Stimulated activated CD8-positive, alpha-beta memory T cell treated with anti-CD3 and anti-CD28 coated beads, Interleukin-12 subunit alpha, Interleukin-12 subunit beta, amount 100 ng/mL, for 4 hours (primary cell): Measurements from ENCODE around the gene MAML2.
A peak's percentile ranks its signal among the peaks of the same experiment; 100 is the strongest.

Experiments used
- DNase-seq: peaks from one replicate; pipeline ENCODE4 v3.0.0-alpha.2; 2020; ENCODE audit warnings: low read depth

MAML2 gene

DNA sequence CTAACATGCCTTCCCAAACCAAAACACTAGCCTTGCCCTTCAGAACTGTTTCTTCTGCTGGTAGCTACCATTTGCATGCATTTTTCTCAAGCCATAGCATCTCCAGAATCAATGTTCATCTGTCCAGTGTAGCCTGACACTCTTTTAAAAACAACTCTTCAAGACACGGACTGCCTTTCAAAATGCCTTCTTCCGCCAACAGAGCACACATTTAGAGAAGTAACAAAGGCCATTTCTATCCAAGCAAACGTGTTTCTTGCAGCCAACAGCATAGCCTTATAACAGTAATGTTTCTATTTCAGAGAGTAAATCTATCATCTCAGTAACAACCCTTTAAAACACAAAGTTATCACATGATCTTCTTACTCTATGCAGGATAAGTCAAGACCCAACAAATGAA, 275.8 kb downstream of the MAML2 start:
- no peak for DNase-seq

DNA sequence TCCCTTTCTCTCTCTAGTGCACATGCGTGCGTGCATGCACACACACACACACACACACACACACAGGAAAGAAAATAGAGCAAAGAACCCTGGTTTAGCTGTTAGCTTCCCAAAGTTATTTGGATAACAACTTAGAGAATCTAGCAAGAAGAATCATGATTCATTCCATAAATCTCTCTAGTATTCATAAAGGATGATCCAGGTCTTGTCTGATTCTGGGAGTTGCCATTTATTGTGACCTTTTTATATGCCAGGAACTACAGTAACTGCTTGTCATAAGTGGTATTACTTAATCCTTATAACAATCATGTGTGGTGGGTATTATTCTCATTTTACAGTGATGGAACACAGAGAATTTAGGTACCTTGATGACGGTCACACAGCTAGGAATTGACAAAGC, 277.6 kb downstream of the MAML2 start:
- no peak for DNase-seq

GRCh38 chr11:96063886-96064285, 279.1 kb downstream of the MAML2 start:
- DNase-seq, result no peak

DNA sequence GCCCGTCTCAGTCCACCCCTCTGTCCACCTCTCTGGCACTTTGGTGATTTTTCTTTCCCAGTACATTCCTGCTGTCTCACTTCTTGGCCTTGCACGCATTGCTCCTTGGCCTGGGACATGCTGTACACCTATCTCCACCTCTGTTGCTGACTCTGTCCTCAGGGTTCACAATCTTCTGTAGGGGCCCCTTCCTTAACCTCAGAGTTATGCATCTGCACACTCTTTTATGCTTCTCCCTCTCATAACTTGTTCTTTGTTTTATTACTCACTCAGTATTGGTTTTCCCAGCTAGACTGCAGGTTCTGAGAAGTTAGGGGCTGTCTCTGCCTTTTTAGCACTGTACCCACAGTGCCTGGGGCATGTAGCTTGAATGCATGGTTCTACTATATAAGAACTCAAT, 279.9 kb downstream of the MAML2 start:
- no peak for DNase-seq

DNA sequence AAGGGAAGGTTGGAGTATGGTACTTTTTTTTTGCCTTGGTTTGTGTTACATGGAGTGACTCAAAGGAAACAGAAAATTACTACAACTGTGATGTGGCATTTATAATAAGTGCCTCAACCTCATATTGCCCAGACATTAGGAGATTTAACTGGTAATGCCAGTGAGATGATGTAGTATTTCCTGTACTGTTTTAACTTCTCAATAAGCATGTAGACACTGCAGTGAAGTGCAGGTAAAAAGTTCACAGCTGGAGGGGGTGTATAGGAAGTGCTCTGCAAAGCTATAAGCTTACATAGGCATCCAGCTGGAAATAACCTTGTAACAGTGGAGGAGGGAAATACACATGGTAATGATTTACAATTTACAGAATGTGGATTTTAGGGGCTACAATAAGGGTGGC, 280.9 kb downstream of the MAML2 start:
- DNase-seq, result no peak

DNA sequence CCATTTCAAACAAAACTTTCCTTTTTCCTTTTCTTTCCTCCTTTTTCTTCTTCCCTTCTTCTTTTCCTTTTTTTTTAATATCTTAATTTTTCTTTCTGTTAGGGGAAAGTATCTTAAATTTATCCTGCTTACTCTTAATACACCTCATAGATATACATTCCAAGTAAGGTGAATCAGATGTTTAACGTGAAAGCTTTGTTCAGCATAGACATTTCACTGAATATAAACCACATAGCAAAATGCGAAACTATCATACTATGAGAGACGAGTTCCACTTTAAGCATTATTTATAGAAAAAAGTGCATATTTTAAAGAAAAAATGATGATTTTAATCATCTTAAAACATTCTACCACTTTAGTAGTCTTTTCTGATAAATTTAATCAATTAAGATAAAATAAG, 281.3 kb downstream of the MAML2 start:
- DNase-seq, result no peak

DNA sequence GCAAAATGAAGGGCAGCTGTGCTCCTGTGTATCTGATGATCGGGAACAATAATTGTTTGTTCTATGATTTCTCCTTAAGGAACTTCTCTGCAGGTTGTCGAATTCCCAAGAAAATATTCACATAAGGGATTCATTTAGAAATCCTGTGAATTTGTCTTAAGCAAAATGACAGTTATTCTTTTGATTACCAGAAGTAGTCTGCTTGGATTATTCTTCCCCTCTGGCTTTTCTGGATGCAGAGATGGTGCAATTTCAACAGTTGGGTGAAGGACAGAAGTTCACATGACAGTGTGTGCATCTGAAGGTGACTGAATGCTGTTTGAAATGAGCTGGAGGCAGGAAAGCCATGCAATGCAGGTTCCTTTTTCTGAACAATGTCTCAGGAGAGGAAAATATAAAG, 281.9 kb downstream of the MAML2 start:
- DNase-seq, result no peak

DNA sequence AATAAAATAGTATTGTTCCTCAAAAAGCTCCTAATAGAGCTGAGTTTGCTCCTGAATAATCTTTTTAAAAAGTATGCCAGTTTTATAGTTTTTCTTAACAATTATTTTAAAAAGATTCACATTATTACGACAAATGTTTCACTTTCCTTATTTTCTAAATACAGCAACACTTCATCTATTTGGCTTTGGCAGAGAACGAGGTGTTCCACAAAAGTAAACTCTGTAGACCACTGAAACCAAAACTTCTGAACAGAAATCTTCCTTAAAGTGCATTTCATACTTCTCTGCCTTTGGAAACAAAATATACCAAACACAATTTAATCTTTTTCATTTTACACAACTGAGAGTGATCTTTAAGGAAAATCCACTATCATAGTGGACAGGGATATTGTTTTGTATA, 285.5 kb downstream of the MAML2 start:
- no peak for DNase-seq

GRCh38 chr11:96056576-96056975, 286.4 kb downstream of the MAML2 start:
- DNase-seq, result no peak

DNA sequence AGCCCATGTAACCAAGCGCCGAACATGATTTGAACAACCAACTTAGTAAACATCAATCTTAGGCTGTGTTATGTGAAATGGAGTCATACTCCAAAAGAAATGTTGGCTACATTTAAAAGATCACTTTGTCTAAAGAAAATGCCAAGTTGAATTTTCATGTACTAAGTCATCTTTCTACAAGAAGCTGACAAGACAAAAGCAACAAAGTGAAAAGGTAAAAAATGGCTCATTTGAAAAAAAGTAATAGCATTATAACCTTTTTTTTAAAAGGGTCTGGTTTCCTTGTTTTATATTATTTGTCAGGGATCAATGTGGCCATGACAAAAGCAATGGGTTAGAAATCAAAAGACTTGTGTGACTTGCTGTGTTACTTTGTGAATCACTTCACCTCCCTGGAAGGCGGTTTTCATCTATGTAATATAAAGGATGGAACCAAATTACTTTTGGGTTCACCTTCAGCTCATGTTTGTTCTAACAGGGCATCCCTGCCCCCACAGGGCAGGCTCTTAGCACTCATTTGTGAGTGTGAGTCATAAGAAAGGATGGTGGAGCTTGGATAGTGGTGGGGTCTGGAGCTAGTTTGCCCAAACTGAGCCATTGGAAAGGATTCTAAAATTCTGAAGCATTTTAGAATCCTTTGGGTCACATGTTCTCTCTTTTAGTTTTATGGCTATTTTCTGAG, 287.1 kb downstream of the MAML2 start:
- peak; percentile 19 for DNase-seq

- DNase-seq, result no peak
These were observed 287.9 kb downstream of the MAML2 start for GRCh38 chr11:96054870-96055705.

DNA sequence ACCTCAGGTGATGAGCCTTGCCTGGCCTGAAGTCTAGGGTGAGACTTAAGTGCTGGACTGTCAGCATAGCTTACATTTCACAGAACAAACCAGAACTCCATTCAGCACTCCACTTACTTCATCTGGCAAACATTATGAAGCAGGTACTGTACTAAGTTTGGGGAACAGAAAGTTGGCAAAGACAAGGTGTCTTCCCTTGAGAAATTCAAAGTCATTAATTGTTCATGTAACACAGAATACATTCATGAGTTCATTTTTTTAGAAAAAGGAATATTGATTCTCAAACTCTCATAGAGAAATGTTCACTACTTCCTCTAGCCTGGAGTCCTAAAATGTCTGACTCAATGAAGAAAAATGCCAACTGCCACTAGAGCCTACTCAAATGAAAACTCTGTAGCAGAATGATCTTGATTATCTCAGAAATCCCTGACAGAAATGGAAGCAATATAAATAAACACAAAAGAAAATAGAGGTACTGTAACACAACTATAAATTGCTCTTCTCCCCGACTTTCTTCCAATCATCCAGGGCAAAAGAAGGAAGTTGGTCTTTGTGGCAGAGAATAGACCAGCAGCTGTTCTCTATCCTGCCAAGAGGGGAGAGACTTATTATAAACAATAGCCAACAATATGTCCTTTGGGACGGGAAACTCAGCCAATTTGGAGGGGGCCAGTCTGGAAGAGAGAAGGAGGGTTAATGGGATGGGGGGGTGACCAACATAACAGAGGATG, 289.9 kb downstream of the MAML2 start:
- no peak for DNase-seq

DNA sequence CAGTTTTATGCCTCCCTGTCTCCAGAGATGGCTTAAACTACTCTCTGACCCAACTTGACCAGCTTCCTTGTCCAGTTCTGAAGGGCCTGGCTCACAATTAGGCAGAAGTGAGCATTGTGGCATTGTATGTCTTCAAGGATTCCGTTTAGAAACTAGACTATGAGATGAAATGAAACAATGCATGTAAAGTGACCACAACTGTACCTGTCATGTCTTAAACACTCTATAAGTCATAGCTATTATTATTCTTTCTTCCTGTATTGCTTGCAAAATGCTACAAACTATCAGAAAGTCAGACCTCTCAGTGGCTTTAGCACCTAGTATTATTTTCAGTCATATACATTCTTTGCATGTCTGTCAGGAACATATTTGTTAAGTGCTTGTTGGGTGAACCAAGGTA, 291.2 kb downstream of the MAML2 start:
- DNase-seq, result no peak

GRCh38 chr11:96050435-96051182, 292.4 kb downstream of the MAML2 start:
- DNase-seq, result no peak

GRCh38 chr11:96049426-96049825, 293.6 kb downstream of the MAML2 start:
- no peak for DNase-seq

DNA sequence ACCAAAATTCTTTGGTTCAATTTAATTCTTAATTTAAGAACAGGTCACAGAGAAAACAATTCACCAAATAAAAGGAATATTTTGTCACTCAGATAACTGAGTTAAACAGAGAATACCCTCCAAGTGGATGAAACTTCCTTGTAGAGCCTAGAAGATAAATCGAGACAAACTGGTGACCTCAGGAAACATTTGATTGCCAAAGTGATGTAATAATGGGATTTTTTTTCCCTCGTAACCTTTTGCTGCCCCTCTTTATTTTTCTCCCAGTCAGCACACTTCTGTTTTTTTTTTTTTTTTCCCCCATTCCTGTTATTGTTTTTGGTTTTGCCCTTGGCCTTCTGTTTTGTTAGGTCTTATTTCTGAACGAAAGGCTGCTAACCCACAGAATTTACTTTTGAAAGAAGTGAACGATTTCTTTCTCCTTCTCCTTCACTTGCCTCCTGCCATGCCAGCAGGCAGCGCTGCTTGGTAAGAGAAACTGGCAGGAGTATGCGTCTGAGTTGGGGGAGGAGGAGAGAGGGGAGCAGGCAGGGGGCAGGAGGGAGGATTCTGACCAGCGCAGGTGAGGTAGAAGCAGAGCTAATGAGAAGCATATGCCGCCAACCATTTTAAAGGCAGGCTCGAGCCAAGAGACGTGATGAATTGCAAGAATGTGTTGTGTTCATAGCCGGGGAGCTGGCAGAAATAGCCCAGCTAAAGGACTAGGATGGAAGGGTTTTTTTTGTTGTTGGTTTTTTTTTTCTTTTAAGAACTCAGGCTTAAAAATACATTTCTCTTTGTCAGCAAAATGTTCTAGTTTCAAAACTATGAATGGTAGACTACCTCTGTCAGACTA, 297.2 kb downstream of the MAML2 start:
- no peak for DNase-seq

DNA sequence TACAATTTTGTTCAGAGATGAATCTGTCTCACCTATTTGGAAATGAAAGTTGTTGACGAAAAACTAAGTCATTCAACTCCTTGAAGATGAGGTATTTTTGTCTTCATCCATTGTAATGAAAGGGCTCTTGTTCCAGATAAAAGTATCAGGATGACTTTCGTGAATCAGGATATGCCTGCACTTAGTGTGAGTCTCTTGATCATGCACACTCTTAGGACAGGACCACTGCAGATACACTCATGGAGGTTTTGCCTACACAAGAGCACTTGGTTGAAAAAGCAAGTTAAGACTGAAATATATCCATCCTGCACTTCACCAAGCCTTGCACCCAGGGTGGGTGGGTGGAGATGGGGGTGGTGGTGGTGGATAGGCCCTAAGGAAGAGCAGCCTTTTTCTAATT, 298.2 kb downstream of the MAML2 start:
- no peak for DNase-seq

DNA sequence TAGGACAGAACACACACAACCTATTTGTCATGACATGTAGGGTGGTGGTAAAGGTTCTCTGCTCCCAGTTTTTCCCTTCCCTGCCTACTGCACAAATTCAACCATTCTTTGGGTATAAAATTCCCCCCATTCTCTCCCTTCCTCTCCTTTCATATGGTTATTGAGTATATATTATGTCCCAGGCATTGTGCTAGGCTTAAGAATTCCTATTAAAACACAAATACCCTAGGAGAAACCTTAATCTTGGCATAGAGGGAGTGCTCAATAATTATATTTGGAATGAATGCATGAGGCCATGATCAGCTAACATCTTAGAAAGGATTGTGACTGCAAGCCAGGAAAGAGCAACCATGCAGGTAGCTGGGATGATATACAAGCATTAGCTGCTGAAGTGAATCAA, 298.7 kb downstream of the MAML2 start:
- no peak for DNase-seq

DNA sequence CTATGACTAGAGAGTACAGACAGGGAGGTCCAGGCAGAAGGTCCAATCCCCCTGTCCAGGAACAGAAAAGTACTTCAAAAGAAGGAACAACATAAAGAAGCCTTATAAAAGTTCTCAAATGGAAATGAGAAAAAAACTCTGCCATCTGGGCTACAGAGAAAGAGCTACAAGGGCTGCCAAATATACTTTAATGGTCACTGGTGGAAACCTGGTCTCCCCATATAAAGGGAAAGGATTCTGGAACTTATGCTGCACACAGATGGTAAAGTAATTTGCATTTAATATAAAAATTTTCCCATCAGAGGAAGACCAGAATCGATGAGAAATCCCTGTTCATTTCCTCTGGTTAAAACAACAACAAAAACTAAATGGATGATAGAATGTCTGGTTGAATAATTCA, 299.7 kb downstream of the MAML2 start:
- DNase-seq, result no peak

DNA sequence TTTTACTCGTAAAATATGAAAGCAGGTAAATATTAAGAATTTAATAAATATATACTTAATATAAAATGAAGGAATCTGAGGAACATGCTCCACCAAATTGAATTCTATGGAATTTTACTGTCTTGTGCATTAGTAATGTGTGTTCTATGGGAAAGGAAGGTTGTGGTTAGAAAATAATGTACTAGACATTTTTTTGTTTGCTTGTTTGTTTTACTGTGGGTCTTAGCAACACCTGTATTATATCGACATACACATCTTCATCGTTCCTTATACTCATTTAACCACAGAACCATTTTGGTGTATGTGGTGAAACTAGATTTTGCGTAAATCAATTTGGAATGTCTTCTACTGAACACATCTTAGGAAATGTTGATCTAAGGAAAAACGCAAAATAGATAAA, 304.9 kb downstream of the MAML2 start:
- DNase-seq, result no peak

DNA sequence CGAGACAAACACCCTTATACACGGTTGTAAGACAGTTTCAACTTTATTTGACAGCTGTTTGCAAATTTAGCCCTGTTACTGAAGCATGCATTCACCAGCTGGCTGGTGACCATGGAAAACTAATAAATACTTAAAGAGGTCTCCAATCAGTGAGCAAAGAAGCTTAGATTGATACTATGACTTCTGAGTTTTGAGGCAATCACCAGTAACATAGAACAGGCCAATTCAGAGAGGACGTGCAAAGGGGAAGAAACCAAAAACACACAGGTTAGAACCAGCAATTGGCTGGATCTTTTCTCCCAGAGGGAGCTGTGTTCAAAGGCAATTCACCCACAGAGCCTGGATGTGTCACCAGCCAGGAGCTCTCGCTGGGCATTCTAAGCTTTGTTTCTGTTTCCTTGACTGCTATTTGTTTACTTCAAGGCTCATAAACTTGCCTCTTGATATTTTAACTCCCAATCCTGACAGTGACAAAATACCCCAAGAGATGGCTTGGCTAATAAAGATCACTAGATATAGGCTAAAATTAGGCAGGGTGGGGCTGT, 305.5 kb downstream of the MAML2 start:
- DNase-seq, result no peak
